NCI-H460 (cell line): Measurements from ENCODE around the gene SHLD1. TPM values are rescaled to one million over a fixed set of nuclear protein-coding genes. Genes with fewer than 3 reads are reported as not detected.
"Not testable (repeated sequence)": the region's sequence is repeated elsewhere in the genome, so short reads cannot be mapped to it uniquely, and the experiment has no call there.

Source experiments
- DNase-seq: peaks from one replicate; pipeline ENCODE4 v3.0.0-alpha.2; 2016; ENCODE audit warnings: low read depth; ENCODE audit errors: extremely low read depth
- polyA plus RNA-seq: library from polyadenylated mRNA; depleted of rRNA; stranded (reverse); fragments of >200 nt; gene quantifications from 2 replicates; pipeline ENCODE4 v1.2.3, GENCODE V29; 2014; cell fraction: nucleus; rRNA removed
- total RNA-seq: library from RNA; depleted of rRNA; stranded (reverse); fragments of >200 nt; shearing (Covaris generic); gene quantifications from 2 replicates; pipeline ENCODE4 v1.2.3, GENCODE V29; 2014; rRNA removed

The SHLD1 gene
- 2.7 and 4.8 TPM in 2 replicates for total RNA-seq
- 0.26 and 3.0 TPM in 2 replicates for polyA plus RNA-seq

GRCh38 chr20:5749952-5750779 is at the start of gene SHLD1:
Gene SHLD1, plus strand, starts transcription at chr20:5750401. Its CDS starts 22,465 bp downstream, at chr20:5772866.
- DNase-seq: peak; percentile 86

GRCh38 chr20:5702339-5702738 is 47.9 kb upstream of the SHLD1 start:
- not testable (repeated sequence) for DNase-seq

- DNase-seq: no peak
These were observed 46.5 kb upstream of the SHLD1 start for GRCh38 chr20:5703681-5704101.

GRCh38 chr20:5705827-5706226 is 44.4 kb upstream of the SHLD1 start:
- no peak for DNase-seq

GRCh38 chr20:5706797-5707196 is 43.4 kb upstream of the SHLD1 start:
- DNase-seq: no peak

GRCh38 chr20:5710551-5710950 is 39.6 kb upstream of the SHLD1 start:
- DNase-seq: no peak

- DNase-seq: no peak
These were observed 35.8 kb upstream of the SHLD1 start for GRCh38 chr20:5714261-5715041.

- DNase-seq: no peak
These were observed 34.9 kb upstream of the SHLD1 start for GRCh38 chr20:5715071-5715841.

- no peak for DNase-seq
These were observed 33.2 kb upstream of the SHLD1 start for GRCh38 chr20:5716953-5717352.

- DNase-seq: no peak
These were observed 31.2 kb upstream of the SHLD1 start for GRCh38 chr20:5718896-5719595.

- DNase-seq: no peak
These were observed 30.3 kb upstream of the SHLD1 start for GRCh38 chr20:5719861-5720403.

GRCh38 chr20:5720696-5721095 is 29.5 kb upstream of the SHLD1 start:
- DNase-seq: no peak

GRCh38 chr20:5721356-5721755 is 28.8 kb upstream of the SHLD1 start:
- not testable (repeated sequence) for DNase-seq

GRCh38 chr20:5722927-5723326 is 27.3 kb upstream of the SHLD1 start:
- no peak for DNase-seq

- DNase-seq: not testable (repeated sequence)
These were observed 25.1 kb upstream of the SHLD1 start for GRCh38 chr20:5725183-5725463.

GRCh38 chr20:5727018-5727515 is 23.1 kb upstream of the SHLD1 start:
- DNase-seq: no peak

GRCh38 chr20:5729348-5729747 is 20.9 kb upstream of the SHLD1 start:
- DNase-seq: no peak

- no peak for DNase-seq
These were observed 20.1 kb upstream of the SHLD1 start for GRCh38 chr20:5730131-5730530.

GRCh38 chr20:5731753-5732366 is 18.3 kb upstream of the SHLD1 start:
- no peak for DNase-seq

- DNase-seq: no peak
These were observed 15.6 kb upstream of the SHLD1 start for GRCh38 chr20:5734602-5735001.
